Neural cell (in vitro differentiated cells): ENCODE measurements around the gene SP3. TPM values are rescaled to one million over a fixed set of nuclear protein-coding genes. Genes with fewer than 3 reads are reported as not detected.

ENCODE experiments used
- H2AFZ ChIP-seq: fragments of 200-600, 300-800 bp; sonication (generic), shearing (Covaris generic); 2 replicates; pipeline ENCODE4 v1.6.0; 2014; ENCODE audit warnings: low read depth, mild to moderate bottlenecking, antibody characterized with exemption, low read length, moderate library complexity
- H3F3A ChIP-seq: fragments of 200-600 bp; shearing (Covaris generic); 2 replicates; pipeline ENCODE4 v1.6.1; 2016; ENCODE audit warnings: mild to moderate bottlenecking, moderate library complexity, mixed read lengths, antibody characterized with exemption, low read length; ENCODE audit not compliant: insufficient read depth, poor library complexity, severe bottlenecking
- H3K27ac ChIP-seq: fragments of 200-600, 300-800 bp; sonication (generic), shearing (Covaris generic); 2 replicates; pipeline ENCODE4 v1.5.1; 2014; ENCODE audit warnings: mild to moderate bottlenecking, low read length, moderate library complexity
- H3K27me3 ChIP-seq: fragments of 300-800, 200-600 bp; sonication (generic), shearing (Covaris generic); 2 replicates; pipeline ENCODE4 v1.6.0; 2014; ENCODE audit warnings: mild to moderate bottlenecking, low read depth, low read length, moderate library complexity; ENCODE audit not compliant: insufficient read depth
- H3K36me3 ChIP-seq: fragments of 300-800, 200-600 bp; sonication (generic), shearing (Covaris generic); 2 replicates; pipeline ENCODE4 v1.5.1; 2014; ENCODE audit warnings: mild to moderate bottlenecking, antibody characterized with exemption, low read length, moderate library complexity; ENCODE audit not compliant: insufficient read depth
- H3K4me2 ChIP-seq: fragments of 300-800, 200-600 bp; sonication (generic), shearing (Covaris generic); 2 replicates; pipeline ENCODE4 v1.6.0; 2014; ENCODE audit warnings: mild to moderate bottlenecking, low read length
- H3K4me3 ChIP-seq: fragments of 300-800, 200-600 bp; sonication (generic), shearing (Covaris generic); 2 replicates; pipeline ENCODE4 v1.5.1; 2014; ENCODE audit warnings: mild to moderate bottlenecking, low read length, moderate library complexity
- H3K79me2 ChIP-seq: fragments of 200-600 bp; shearing (Covaris generic); replicated peaks from 2 replicates; pipeline ENCODE4 v1.6.0; 2014; ENCODE audit warnings: mild to moderate bottlenecking, low read length, moderate library complexity; ENCODE audit not compliant: insufficient read depth
- H3K9ac ChIP-seq: fragments of 300-800, 200-600 bp; sonication (generic), shearing (Covaris generic); 2 replicates; pipeline ENCODE4 v1.6.1; 2016; ENCODE audit warnings: mild to moderate bottlenecking, low read length, mixed read lengths
- H3K9me2 ChIP-seq: fragments of 200-600 bp; shearing (Covaris generic); 2 replicates; pipeline ENCODE4 v1.6.1; 2016; ENCODE audit warnings: mild to moderate bottlenecking, low read length, mixed read lengths; ENCODE audit not compliant: insufficient read depth
- H3K9me3 ChIP-seq: fragments of 200-600, 300-800 bp; sonication (generic), shearing (Covaris generic); 2 replicates; pipeline ENCODE4 v1.6.1; 2016; ENCODE audit warnings: mild to moderate bottlenecking, mixed run types, low read length, moderate library complexity, mixed read lengths
- H4K20me1 ChIP-seq: fragments of 200-600 bp; shearing (Covaris generic); 2 replicates; pipeline ENCODE4 v1.6.1; 2016; ENCODE audit warnings: mild to moderate bottlenecking, mixed run types; ENCODE audit not compliant: insufficient read depth
- EP300 ChIP-seq: fragments of 450-650 bp; conservative IDR thresholded peaks from 2 replicates; pipeline ENCODE4 v1.6.1; 2014; ENCODE audit warnings: antibody characterized with exemption, mild to moderate bottlenecking, moderate library complexity; ENCODE audit not compliant: poor library complexity, severe bottlenecking
- EZH2 ChIP-seq: fragments of 200-600, 300-800 bp; shearing (Covaris generic), sonication (generic); IDR thresholded peaks from 2 replicates; pipeline ENCODE4 v1.6.1; 2014; ENCODE audit warnings: antibody characterized with exemption, low read length, borderline replicate concordance, mild to moderate bottlenecking; ENCODE audit not compliant: insufficient read depth, poor library complexity, severe bottlenecking
- MXI1 ChIP-seq: fragments of 450-650 bp; conservative IDR thresholded peaks from 2 replicates; pipeline ENCODE4 v1.6.1; 2014; ENCODE audit warnings: antibody characterized with exemption, mild to moderate bottlenecking; ENCODE audit not compliant: poor library complexity, severe bottlenecking
- POLR2AphosphoS5 ChIP-seq: IDR thresholded peaks from 2 replicates; pipeline ENCODE4 v1.6.1; 2012
- RAD21 ChIP-seq: fragments of 450-650 bp; conservative IDR thresholded peaks from 2 replicates; pipeline ENCODE4 v1.6.1; 2014; ENCODE audit warnings: antibody characterized with exemption, mild to moderate bottlenecking, moderate library complexity
- SMC3 ChIP-seq: fragments of 450-650 bp; conservative IDR thresholded peaks from 2 replicates; pipeline ENCODE4 v1.6.1; 2014; ENCODE audit warnings: antibody characterized with exemption, mild to moderate bottlenecking, moderate library complexity; ENCODE audit not compliant: poor library complexity
- TAF1 ChIP-seq: IDR thresholded peaks from 2 replicates; pipeline ENCODE4 v1.6.1; 2012; ENCODE audit warnings: low read depth
- polyA plus RNA-seq: library from polyadenylated mRNA; depleted of rRNA; stranded (reverse); fragments of >200 nt; gene quantifications from 2 replicates; pipeline ENCODE4 v1.2.3, GENCODE V29; 2014
- TF ChIP-seq, protein P1 (sequence below): IDR thresholded peaks from 2 replicates; pipeline ENCODE4 v1.6.1; 2012; ENCODE audit warnings: borderline replicate concordance
- TF ChIP-seq, protein P2 (sequence below): fragments of 450-650 bp; IDR thresholded peaks from 2 replicates; pipeline ENCODE4 v1.5.1; 2014; ENCODE audit warnings: antibody characterized with exemption, mild to moderate bottlenecking, moderate library complexity; ENCODE audit not compliant: poor library complexity, severe bottlenecking

SP3 gene
- polyA plus RNA-seq, 1 donor from 2014 or later: 57.8 TPM

DNA sequence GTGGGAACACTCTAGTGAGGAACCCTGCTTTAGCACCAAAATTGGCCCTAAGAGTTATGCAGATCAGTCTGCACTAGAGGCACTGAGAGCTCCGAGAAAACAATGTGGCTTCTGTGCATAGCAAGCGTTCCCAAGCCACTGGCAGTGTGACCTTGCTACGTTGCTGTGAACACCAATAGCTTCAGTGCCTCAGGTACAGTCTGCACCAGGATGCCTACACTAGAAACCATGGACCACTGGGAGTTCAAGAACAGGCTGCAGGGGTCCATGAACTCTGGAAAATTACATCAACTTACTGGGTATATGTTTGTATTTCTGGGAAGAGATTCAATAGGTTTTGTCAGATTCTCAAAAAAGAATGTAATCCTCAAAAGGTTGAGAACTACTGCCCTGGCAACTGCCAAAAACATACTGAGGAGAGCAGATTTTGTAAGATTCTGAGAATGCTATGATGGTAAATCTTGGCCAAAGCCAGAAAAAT lies 18.3 kb upstream of the SP3 start:
- H3K4me2 ChIP-seq: no peak overlapping the region
- no peaks in the 10 kb centered on the region for H3K27me3 ChIP-seq
- no peaks in the 10 kb centered on the region for H3K36me3 ChIP-seq
- no peaks in the 10 kb centered on the region for H3K9me3 ChIP-seq
- no peak overlapping the region for H2AFZ ChIP-seq
- no peak overlapping the region for H3K4me3 ChIP-seq
- H3K9ac ChIP-seq: no peak overlapping the region
- no peaks in the 10 kb centered on the region for H3F3A ChIP-seq
- no peaks in the 10 kb centered on the region for H4K20me1 ChIP-seq
- H3K79me2 ChIP-seq: no peaks in the 10 kb centered on the region
- H3K9me2 ChIP-seq: no peaks in the 10 kb centered on the region
- no peak overlapping the region for H3K27ac ChIP-seq
- TF ChIP-seq EP300: no peak
- no peak for TF ChIP-seq SMC3
- TF ChIP-seq RAD21: no peak
- no peak for TF ChIP-seq MXI1
- TF ChIP-seq TAF1: no peak
- no peak for TF ChIP-seq POLR2AphosphoS5
- TF ChIP-seq EZH2: no peak
- TF ChIP-seq, protein P1, sequence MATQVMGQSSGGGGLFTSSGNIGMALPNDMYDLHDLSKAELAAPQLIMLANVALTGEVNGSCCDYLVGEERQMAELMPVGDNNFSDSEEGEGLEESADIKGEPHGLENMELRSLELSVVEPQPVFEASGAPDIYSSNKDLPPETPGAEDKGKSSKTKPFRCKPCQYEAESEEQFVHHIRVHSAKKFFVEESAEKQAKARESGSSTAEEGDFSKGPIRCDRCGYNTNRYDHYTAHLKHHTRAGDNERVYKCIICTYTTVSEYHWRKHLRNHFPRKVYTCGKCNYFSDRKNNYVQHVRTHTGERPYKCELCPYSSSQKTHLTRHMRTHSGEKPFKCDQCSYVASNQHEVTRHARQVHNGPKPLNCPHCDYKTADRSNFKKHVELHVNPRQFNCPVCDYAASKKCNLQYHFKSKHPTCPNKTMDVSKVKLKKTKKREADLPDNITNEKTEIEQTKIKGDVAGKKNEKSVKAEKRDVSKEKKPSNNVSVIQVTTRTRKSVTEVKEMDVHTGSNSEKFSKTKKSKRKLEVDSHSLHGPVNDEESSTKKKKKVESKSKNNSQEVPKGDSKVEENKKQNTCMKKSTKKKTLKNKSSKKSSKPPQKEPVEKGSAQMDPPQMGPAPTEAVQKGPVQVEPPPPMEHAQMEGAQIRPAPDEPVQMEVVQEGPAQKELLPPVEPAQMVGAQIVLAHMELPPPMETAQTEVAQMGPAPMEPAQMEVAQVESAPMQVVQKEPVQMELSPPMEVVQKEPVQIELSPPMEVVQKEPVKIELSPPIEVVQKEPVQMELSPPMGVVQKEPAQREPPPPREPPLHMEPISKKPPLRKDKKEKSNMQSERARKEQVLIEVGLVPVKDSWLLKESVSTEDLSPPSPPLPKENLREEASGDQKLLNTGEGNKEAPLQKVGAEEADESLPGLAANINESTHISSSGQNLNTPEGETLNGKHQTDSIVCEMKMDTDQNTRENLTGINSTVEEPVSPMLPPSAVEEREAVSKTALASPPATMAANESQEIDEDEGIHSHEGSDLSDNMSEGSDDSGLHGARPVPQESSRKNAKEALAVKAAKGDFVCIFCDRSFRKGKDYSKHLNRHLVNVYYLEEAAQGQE: no peak
- TF ChIP-seq, protein P2, sequence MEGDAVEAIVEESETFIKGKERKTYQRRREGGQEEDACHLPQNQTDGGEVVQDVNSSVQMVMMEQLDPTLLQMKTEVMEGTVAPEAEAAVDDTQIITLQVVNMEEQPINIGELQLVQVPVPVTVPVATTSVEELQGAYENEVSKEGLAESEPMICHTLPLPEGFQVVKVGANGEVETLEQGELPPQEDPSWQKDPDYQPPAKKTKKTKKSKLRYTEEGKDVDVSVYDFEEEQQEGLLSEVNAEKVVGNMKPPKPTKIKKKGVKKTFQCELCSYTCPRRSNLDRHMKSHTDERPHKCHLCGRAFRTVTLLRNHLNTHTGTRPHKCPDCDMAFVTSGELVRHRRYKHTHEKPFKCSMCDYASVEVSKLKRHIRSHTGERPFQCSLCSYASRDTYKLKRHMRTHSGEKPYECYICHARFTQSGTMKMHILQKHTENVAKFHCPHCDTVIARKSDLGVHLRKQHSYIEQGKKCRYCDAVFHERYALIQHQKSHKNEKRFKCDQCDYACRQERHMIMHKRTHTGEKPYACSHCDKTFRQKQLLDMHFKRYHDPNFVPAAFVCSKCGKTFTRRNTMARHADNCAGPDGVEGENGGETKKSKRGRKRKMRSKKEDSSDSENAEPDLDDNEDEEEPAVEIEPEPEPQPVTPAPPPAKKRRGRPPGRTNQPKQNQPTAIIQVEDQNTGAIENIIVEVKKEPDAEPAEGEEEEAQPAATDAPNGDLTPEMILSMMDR: no peak

DNA sequence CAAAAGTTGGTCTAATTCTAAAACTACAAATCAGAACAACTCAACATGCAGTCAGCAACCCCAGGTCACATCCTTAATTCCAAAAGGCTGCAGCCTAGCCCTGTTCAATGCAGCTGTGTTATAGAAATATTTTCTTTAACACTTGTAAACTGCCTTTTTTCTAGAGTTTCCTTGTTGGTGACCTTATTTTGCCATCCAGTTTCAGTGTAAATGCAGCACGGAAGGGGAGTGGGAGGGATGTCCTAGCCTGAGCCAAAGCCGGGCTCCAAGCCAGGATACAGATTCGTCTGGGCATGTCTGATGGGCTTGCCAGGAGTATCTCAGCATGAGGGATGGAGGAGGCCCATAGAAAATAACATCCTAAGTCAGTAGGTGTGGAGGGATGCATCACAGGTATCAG lies 17.7 kb upstream of the SP3 start:
- Histone ChIP-seq H3K9me2 (no peaks in the 10 kb centered on the region), H2AFZ (no peak overlapping the region), H3K4me3 (no peak overlapping the region), H3K27ac (no peak overlapping the region), H3K9ac (no peak overlapping the region), H3F3A (no peaks in the 10 kb centered on the region), H3K36me3 (no peaks in the 10 kb centered on the region), H3K79me2 (no peaks in the 10 kb centered on the region), H3K9me3 (no peaks in the 10 kb centered on the region), H3K4me2 (no peak overlapping the region), H4K20me1 (no peaks in the 10 kb centered on the region), H3K27me3 (no peaks in the 10 kb centered on the region)
- TF ChIP-seq EZH2 (no peak), POLR2AphosphoS5 (no peak), MXI1 (no peak), TAF1 (no peak), EP300 (no peak), SMC3 (no peak), RAD21 (no peak)
- TF ChIP-seq, protein P1: no peak
- TF ChIP-seq, protein P2: no peak
